Measurements from ENCODE around the gene SEPTIN6. TPM values are rescaled to one million over a fixed set of nuclear protein-coding genes. Genes with fewer than 3 reads are reported as not detected.

Gene SEPTIN6
- total RNA-seq, 1 donor from 2014 or later = 29.1 TPM

GRCh38 chrX:119709630-119710029, 16.7 kb upstream of the SEPTIN6 start:
- H3K36me3 Mint-ChIP-seq (ENCODE audit: low read depth) = no peaks in the 10 kb centered on the region
- no peak for DNase-seq (ENCODE audit: low spot score)
- no peak for TF ChIP-seq CTCF (IDR thresholded peaks at IDR 0.05)
- no peak overlapping the region for H3K27ac Mint-ChIP-seq (ENCODE audit: unreplicated experiment)
- no peaks in the 10 kb centered on the region for H3K4me1 Mint-ChIP-seq (ENCODE audit: low read depth)
- H3K27me3 Mint-ChIP-seq (ENCODE audit: low read depth) = no peaks in the 10 kb centered on the region
- no peak overlapping the region for H3K4me3 Mint-ChIP-seq (ENCODE audit: unreplicated experiment)
- peaks cover 10% of the 10 kb centered on the region for H3K9me3 Mint-ChIP-seq (ENCODE audit: low read depth)

- no peak overlapping the region for H3K4me3 Mint-ChIP-seq (ENCODE audit: unreplicated experiment)
- peaks cover 15% of the 10 kb centered on the region for H3K9me3 Mint-ChIP-seq (ENCODE audit: low read depth)
- H3K27me3 Mint-ChIP-seq (ENCODE audit: low read depth) = no peaks in the 10 kb centered on the region
- no peak overlapping the region for H3K27ac Mint-ChIP-seq (ENCODE audit: unreplicated experiment)
- no peak for TF ChIP-seq CTCF (IDR thresholded peaks at IDR 0.05)
- no peaks in the 10 kb centered on the region for H3K36me3 Mint-ChIP-seq (ENCODE audit: low read depth)
- no peak for DNase-seq (ENCODE audit: low spot score)
- H3K4me1 Mint-ChIP-seq (ENCODE audit: low read depth) = no peaks in the 10 kb centered on the region
Observed at GRCh38 chrX:119708936-119709335, 16.0 kb upstream of the SEPTIN6 start.

- no peak for DNase-seq (ENCODE audit: low spot score)
- Mint-ChIP-seq H3K4me1 (ENCODE audit: low read depth) (no peaks in the 10 kb centered on the region), H3K36me3 (ENCODE audit: low read depth) (no peaks in the 10 kb centered on the region), H3K27me3 (ENCODE audit: low read depth) (no peaks in the 10 kb centered on the region), H3K27ac (ENCODE audit: unreplicated experiment) (no peak overlapping the region), H3K9me3 (ENCODE audit: low read depth) (peaks cover 17% of the 10 kb centered on the region), H3K4me3 (ENCODE audit: unreplicated experiment) (no peak overlapping the region)
- no peak for TF ChIP-seq CTCF (IDR thresholded peaks at IDR 0.05)
Observed at GRCh38 chrX:119706616-119707015, 13.6 kb upstream of the SEPTIN6 start.

- no peak for DNase-seq (ENCODE audit: low spot score)
- H3K36me3 Mint-ChIP-seq (ENCODE audit: low read depth) = no peaks in the 10 kb centered on the region
- H3K27ac Mint-ChIP-seq (ENCODE audit: unreplicated experiment) = no peak overlapping the region
- peak; percentile 78 for TF ChIP-seq CTCF (IDR thresholded peaks at IDR 0.05)
- H3K9me3 Mint-ChIP-seq (ENCODE audit: low read depth) = peaks cover 12% of the 10 kb centered on the region
- H3K4me1 Mint-ChIP-seq (ENCODE audit: low read depth) = peaks cover 7% of the 10 kb centered on the region
- no peaks in the 10 kb centered on the region for H3K27me3 Mint-ChIP-seq (ENCODE audit: low read depth)
- no peak overlapping the region for H3K4me3 Mint-ChIP-seq (ENCODE audit: unreplicated experiment)
Observed at GRCh38 chrX:119698845-119699244, 5.9 kb upstream of the SEPTIN6 start.

GRCh38 chrX:119696251-119696890, 3.4 kb upstream of the SEPTIN6 start:
- peaks cover 9% of the 10 kb centered on the region for H3K9me3 Mint-ChIP-seq (ENCODE audit: low read depth)
- no peak overlapping the region for H3K27ac Mint-ChIP-seq (ENCODE audit: unreplicated experiment)
- no peak for TF ChIP-seq CTCF (IDR thresholded peaks at IDR 0.05)
- no peak overlapping the region for H3K4me3 Mint-ChIP-seq (ENCODE audit: unreplicated experiment)
- DNase-seq (ENCODE audit: low spot score) = no peak
- H3K4me1 Mint-ChIP-seq (ENCODE audit: low read depth) = peaks cover 13% of the 10 kb centered on the region
- no peaks in the 10 kb centered on the region for H3K36me3 Mint-ChIP-seq (ENCODE audit: low read depth)
- no peaks in the 10 kb centered on the region for H3K27me3 Mint-ChIP-seq (ENCODE audit: low read depth)
